ENCODE results near the gene CEP85L. TPM values are rescaled to one million over a fixed set of nuclear protein-coding genes. Genes with fewer than 3 reads are reported as not detected.

Gene CEP85L
- total and polyA plus RNA-seq, 2 of the 4 experiments (the other 2 are of a cell fraction) = 2.3 to 25.6 TPM

- no peak overlapping the region for H4K91ac ChIP-seq (ENCODE audit: insufficient read depth, low read depth, low read length)
Measured at GRCh38 chr6:118606268-118606667, 45.1 kb downstream of the CEP85L start.

More at GRCh38 chr6:118606268-118606667, 45.1 kb downstream of the CEP85L start:
- no peak overlapping the region for H2BK15ac ChIP-seq (ENCODE audit: low read depth, low read length)
- no peak overlapping the region for H4K5ac ChIP-seq (ENCODE audit: low read depth, low read length)
- DNase-seq = no peak
- WGBS, 2 experiments (ENCODE audit: extremely low coverage in 2 of 2, insufficient read length in 1 of 2) = 60% methylated on average over 2 of the region's 3 CpGs; no CpG with 5 or more reads in 1 of the 2 experiments
- no peak for ATAC-seq (ENCODE audit: low read depth)
- H3K4me1 ChIP-seq (ENCODE audit: control insufficient read depth, insufficient read depth, low read length) = no peaks in the 10 kb centered on the region
- ChIA-PET POLR2A (ENCODE audit: unreplicated experiment) (no interaction called here), CTCF (interaction anchor here (1.1 to 1.7 kb wide), 2 partner anchors 8 to 322 kb away, joined by 3 to 4 read pairs; no protein-coding TSS in a partner anchor)
- H2BK120ac ChIP-seq (ENCODE audit: low read depth, low read length) = no peak overlapping the region
- H3K9ac ChIP-seq (ENCODE audit: low read depth, low read length) = no peak overlapping the region
- H3K4me2 ChIP-seq (ENCODE audit: low read depth, low read length) = no peak overlapping the region
- in situ Hi-C loops (cut with MboI; ENCODE audit: low sequenced_read_pairs) (no loop called here), dilution Hi-C loops (cut with HindIII; ENCODE audit: low sequenced_read_pairs, unreplicated experiment) (no loop called here), intact Hi-C loops (cut with micrococcal nuclease) (no loop called here)
- no peak overlapping the region for H3K4ac ChIP-seq (ENCODE audit: low read depth, low read length)
- H3K9me3 ChIP-seq (ENCODE audit: control insufficient read depth, insufficient read depth, low read length) = no peaks in the 10 kb centered on the region
- 0 out of 2 replicates have a peak, but pooled peaks cover 4% of the 10 kb centered on the region for H3K9me1 ChIP-seq (ENCODE audit: insufficient read depth, low read length)
- no peaks in the 10 kb centered on the region for H3K27me3 ChIP-seq (ENCODE audit: control insufficient read depth, insufficient read depth, low read length)
- H2BK5ac ChIP-seq (ENCODE audit: low read depth, low read length, poor library complexity, severe bottlenecking) = no peak overlapping the region
- no peak overlapping the region for H2AFZ ChIP-seq (replicated peaks; ENCODE audit: low read length, poor library complexity)
- peaks cover 16 to 29% of the 10 kb centered on the region in 2 experiments for H3K79me1 ChIP-seq (ENCODE audit: low read depth in 1 of 2, low read length in 2 of 2)
- H4K20me1 ChIP-seq (ENCODE audit: insufficient read depth, low read length) = peaks cover 5% of the 10 kb centered on the region
- no peak overlapping the region for H2AK5ac ChIP-seq (ENCODE audit: low read depth, low read length)
- no peak overlapping the region for H3K14ac ChIP-seq (replicated peaks; ENCODE audit: low read depth, low read length)
- no TSS peak for BruUV-seq (replicated peaks)
- H2AK9ac ChIP-seq (replicated peaks; ENCODE audit: low read depth, low read length, poor library complexity) = no peak overlapping the region
- TF ChIP-seq SMC3 (IDR thresholded peaks at IDR 0.05; ENCODE audit: low read depth, low read length) (no peak), USF2 (IDR thresholded peaks at IDR 0.05; ENCODE audit: low read depth, low read length) (no peak), POLR2A (IDR thresholded peaks at IDR 0.05; ENCODE audit: low read depth, low read length) (no peak), MXI1 (IDR thresholded peaks at IDR 0.05; ENCODE audit: borderline replicate concordance, low read depth, low read length) (no peak), NFE2L2 (IDR thresholded peaks at IDR 0.05; ENCODE audit: low read depth, low read length) (no peak)
- H3K27ac ChIP-seq (ENCODE audit: insufficient read depth, low read length) = no peak overlapping the region
- no peak overlapping the region for H3K18ac ChIP-seq (ENCODE audit: low read depth, low read length)
- H3K23ac ChIP-seq (ENCODE audit: low read depth, low read length) = no peak overlapping the region
- no peak overlapping the region for H4K8ac ChIP-seq (ENCODE audit: low read depth in 2 of 2, low read length in 2 of 2)
- no peak overlapping the region for H3K56ac ChIP-seq (ENCODE audit: extremely low read depth, insufficient read depth, low read length)
- no peaks in the 10 kb centered on the region; the same call in 1 of the 2 replicates for H3K36me3 ChIP-seq (ENCODE audit: control insufficient read depth, insufficient read depth, low read length)
- no peak overlapping the region for H2BK20ac ChIP-seq (ENCODE audit: low read depth, low read length)
- no peak overlapping the region for H3K4me3 ChIP-seq (ENCODE audit: insufficient read depth, low read depth, low read length)
